Activated CD4-positive, alpha-beta T cell treated with anti-CD3 and anti-CD28 coated beads for 48 hours (primary cell): ENCODE measurements around the gene FAM184A.
A peak's percentile ranks its signal among the peaks of the same experiment; 100 is the strongest.

ENCODE experiments used
- DNase-seq: peaks from one replicate; pipeline ENCODE4 v3.0.0-alpha.2; 2020

The FAM184A gene

DNA sequence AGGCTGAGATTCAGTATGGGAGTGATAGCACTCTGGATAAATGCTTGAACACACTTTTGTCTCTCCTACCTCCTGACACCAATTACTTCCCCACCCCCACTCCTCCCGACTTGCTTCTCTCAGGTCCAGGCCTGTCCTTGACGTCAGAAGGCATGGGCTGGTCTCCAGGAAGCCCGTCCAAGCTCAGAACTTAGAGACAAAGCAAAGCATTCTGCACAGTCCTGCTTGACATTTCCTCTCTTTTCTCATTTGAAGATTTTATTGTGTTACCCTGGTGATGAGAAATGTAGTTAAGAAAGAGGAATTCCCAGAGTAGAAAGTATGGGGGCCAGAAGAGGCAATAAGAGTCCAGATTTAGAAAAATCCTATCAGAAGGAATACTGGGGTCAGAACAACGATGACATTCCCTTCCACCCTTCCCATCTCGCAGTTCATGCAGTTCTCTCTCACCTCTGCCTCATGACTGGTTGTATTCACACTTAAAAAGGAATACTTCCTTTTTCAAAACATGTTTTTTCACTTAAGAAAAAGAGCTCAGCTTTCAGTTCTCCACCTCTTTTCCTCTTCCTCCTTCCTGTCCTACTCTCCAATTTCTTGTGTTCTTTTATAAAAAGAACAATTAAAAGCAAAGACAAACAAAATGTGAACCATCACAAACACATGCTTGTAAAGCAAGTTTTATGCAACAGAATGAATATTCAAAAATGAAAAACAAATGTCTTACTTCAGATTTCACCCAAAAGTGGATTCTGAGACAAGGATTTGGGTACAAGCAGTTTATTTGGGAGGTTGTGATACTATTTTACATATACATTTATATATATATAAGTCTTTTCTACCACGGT, 18.5 kb upstream of the FAM184A start:
- DNase-seq = no peak

DNA sequence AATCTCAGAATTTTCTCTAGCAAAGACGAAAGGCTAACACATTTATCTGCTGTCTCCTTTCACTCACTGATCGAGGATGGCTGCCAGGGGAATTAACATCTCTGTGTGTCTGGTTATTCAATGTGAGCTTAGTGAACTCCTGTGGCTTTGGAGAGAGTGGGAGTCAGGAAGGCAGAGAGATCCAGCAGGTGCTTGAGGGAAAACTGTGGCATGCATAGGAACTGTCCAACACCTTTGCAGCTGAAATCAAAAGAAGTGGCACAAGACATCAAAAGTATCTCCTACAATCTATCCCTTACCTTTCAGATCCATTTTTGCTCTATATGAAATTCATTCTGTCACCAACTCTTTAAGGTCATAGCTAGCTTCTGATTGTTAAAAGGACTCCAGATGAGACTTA, 11.8 kb upstream of the FAM184A start:
- DNase-seq = no peak

DNA sequence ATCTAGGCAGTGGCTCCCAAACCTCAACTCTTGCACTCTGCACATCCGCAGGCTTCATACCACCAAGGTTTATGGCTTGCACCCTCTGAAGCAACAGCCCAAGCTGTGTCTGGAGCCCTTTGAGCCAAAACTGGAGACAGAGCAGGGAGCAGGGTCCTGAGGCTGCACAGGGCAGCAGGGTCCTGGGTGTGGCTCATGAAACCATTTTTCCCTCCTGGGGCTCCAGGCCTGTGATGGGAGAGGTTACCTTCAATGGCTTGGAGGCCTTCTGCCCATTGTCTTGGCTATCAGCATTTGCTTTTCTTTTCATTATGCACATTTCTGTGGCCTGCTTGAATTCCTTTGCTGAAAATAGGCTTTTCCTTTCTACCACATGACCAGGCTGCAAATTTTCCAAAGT, 6.3 kb upstream of the FAM184A start:
- DNase-seq = no peak

DNA sequence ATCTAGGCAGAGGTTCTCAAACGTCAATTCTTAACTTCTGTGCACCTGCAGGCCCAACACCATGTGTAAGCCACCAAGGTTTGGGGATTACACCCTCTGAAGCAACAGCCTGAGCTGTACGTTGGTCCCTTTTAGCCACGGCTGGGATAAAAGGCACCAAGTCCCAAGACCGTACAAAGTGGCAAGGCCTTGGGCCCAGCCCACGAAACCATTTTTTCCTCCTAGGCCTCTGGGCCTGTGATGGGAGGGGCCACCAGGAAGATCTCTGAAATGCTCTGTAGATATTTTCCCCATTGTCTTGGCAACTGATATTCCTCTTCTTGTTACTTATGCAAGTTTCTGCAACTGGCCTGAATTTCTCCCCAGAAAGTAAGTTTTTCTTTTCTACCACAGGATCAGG, 4.5 kb upstream of the FAM184A start:
- peak; percentile 25 for DNase-seq

DNA sequence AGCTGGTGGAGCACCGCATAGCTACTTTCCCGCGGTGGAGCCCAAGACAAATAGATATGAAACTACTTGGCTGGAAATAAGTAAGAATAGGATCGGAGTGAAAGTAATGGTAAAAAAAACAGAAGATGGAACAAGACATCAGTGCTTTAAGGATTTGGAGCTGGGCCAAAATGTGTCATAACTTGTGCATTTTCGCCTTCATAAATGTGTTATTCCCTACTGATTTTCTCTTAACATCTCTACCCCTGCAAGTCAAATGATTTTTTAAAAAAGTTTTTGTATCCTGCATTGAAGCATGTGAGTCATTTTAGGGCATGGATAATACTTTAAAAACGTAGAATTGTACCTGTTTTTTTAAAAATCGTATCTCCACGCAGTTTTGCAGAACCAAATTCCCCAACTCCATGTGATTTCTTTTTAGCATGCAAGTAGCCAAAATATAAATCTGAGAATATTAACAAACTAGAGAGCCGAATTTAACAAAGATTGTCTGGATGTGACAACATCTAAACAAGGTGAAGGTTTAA, 882 bp upstream of the FAM184A start:
- peak; percentile 51 for DNase-seq

DNA sequence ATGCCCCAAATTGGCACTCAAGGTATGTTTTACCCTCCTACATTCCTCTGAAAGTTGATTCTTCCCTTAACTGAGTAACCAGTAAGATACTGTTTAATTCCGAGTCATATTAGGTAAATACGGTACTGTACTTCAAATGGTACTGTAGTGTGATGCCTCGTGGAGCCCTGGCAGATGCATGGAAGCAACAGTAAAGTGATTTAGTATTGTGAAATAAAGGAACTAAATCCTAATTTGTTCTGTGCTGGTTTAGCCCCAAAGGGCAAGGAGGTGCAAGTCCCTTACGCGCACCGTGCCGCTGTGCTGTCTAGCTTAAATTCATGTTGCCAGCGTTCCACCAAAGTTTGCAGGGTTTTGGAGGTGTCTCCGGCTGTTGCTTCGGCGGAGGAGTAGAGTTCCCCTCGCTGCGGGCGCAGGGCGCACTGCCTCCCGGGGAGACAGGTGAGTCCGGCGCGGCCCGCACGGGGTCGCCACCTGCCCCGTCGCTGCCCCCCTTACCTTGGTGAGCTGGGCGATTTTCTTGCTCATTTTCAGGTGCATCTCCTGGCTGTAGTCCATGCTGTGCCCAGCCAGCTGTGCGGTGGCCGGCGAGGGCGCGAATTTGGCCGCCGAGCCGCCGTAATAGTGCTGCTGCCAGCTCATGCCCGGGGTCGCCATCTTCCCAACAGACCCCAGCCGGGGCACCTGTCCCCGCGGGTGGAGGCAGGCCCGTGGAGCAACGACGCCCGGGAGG, 655 bp downstream of the FAM184A start:
- DNase-seq = peak; percentile 73

DNA sequence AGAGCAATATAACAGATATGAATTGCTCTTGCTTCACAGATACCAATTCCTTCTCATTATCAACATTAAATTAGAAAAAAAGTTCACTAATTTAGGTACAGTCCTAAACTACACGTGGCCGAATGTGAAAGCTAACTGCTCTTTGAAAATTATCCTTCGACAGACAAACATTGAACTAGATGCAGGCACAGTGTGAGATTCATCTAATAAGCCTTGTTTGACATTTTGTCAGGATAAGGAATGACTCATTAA, 1.1 kb downstream of the FAM184A start:
- DNase-seq = no peak

DNA sequence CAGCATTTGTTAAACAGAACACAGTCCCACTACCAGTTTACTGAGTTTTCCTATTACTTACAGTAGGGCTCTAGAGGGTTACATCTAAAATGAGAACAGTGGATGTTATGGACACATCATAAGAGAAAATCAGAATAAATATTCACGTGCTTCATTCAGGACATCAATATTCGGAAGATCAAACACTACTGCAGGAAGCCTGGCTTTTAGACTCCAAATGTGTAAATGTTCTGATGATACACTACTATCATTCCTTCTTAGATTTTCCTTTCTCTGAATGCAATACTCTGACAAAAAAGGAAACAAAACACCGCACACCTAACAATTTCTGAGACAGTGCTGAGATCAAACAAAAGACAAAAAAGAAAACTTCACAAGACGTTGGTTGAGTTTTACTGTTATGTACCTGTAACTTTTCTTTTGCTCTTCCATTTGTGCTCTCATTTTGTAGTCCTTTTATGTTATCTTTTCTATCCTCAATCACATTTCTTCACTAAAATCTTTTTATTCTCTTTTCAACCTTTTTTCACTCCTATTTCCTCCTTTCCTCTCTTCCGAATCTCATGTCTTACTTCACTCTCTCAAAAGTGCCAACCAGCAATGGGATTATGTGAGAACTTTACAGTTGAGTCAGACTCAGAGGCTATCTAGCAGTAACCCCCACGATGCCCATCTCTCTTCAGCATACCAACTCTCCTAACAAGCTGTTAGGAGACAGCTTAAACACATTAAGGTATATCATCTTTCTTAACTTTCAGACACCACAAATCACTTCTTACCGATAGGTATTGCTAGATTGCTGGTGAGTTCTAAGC, 1.7 kb downstream of the FAM184A start:
- DNase-seq = no peak

DNA sequence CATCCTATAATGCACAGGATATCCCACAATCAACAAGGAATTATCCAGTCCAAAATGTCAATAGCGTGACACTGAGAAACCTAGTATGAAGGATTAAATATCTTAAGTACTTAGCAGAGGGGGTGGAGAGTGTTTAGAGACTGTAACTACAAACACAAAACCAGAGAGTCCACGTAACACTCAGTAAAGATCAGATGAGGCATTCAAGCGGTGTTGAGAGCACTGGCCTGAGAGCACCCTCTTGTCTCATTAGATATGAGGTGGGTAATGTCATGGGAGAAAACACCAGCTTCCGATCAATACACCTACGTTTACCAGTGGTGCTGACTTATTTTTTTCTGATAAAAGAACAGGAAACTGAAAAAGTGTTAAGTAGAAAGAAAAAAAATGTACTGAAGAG, 2.3 kb downstream of the FAM184A start:
- peak; percentile 45 for DNase-seq

DNA sequence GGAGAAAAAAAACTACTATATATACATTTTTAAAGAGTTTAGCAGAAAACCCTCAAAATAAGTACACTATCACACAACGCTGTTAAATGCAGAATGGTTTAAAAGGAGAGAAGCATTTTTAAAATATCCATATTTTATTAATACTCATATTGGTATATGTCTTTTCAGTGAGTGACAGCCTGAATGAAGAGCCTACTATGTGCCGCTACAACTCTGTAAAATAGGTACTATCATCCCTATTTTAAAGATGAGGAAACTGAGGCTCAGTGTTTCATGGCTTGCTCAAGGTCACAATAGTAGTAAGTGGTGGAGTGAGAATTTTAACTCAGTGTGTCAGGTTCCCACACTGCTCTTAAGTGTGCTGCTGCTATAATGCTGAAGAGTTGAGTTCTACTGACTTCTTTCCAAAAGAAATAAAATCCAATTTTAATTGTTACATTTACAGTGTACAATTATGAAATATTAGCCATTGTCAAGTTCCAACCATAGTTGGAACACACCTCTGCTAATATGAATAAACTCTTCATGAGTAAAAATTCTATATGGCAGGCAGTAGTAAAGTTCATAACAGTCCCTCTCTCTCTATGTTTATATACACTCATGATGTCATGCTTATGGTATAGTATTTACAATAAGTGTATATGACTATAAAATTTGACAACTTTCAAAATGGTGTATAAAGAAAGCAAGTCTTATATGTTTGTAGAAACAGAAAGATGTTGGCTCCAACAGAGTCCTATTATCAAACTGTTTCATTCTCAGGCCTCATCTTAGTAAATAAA, 3.1 kb downstream of the FAM184A start:
- no peak for DNase-seq

DNA sequence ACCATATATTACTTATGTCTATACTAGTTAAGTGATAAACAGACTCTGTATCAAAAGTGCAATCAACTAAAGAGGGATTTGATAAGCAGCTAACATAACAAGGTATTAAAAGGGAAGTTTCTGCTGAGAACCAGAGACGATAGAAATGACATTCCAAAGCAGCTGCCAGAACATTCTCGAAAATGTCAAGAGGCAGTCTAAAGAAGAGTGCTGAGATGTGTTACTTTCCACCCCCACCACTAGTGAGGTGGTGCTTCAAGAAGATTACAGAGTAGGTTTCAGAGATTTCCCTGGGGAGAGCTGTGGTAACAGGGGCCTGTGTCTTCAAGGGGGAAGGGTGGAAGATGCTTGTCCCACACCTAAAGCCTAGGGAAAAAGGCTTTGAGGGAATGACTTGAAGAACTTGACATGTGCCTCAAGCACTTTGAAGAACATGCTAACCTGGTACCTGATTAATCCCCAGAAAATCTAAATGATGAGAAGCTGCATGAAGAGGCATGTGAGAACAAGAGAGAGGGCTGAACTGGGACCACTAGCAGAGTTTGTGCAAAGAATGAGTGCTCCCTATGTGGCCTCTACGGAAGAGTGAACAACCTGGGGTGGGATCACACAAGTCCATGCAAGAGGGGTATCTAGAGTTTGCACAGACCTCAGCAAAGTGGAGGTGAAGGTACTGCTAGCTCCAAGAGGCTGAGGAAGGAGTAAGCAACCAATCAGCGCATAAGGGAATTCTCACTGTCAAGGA, 5.0 kb downstream of the FAM184A start:
- no peak for DNase-seq

DNA sequence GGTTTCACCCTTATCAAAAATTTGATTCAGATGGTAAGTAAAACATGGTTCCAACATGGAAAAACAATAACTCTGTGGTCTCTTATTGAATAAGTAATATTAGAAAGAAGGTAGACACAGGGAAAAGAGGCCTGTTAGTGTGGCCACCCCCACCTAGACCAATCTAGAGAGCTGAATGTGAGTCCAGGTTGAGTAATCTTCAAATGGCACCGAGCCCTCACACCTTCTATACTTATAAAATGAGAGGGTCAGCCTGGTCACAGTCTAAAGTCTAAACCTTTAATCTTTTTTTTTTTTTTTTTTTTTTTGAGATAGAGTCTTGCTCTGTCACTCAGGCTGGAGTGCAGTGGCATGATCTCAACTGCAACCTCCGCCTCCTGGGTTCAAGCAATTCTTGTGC, 6.9 kb downstream of the FAM184A start:
- no peak for DNase-seq

DNA sequence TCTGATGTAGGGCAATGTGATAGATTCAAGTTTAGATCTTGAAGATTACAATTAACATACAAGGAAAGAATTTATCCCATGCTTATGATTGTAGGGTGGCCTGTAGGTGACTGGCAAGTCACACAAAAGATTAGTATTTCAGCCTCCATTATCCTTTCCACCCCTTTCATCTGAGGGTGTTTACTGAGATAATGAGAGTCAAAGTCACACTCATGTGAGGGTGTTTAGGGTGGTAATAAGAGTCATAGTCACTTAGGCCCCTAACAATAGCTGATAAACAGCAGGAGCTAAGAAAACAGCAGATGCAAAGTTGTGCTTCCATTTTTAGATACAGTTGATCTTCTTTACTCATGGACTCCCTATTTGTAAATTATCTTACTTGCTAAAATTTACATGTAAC, 11.4 kb downstream of the FAM184A start:
- DNase-seq = no peak

DNA sequence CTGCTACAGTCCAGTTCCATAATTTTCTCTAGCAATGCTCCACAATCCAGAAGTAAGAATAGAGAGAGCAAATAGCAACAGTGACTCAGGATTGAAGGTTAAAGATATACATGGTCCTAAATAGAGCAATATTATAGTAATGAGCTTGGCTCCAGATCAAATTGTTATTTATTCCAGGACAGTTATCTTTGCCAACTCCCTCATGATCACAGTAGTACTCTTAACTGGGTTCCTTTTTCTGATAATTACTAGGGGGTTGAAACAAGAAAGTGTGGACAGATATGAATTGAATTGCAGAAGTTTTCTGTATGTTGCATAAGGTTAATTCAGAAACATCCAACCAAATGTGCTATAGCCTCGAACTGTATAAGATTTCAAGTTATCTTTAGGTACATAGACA, 11.9 kb downstream of the FAM184A start:
- DNase-seq = no peak

DNA sequence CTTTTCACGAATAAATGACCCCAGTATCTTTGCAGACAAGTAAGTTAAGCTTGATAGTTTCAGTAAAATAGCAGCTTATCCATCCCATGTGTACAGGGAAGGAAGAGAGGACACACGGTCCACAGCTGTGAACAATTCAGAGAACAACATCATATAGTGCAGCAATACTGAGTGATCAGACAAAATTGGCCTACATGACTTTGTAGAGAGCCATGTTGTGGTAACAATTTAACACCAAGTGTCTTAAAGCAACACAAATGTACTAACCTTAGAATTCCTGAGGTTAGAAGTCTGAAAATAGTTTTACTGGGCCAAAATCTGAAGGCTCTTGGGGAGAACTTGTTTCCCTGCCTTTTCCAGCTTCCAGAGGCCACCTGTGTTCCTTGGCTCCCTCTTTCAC, 12.5 kb downstream of the FAM184A start:
- DNase-seq = no peak

DNA sequence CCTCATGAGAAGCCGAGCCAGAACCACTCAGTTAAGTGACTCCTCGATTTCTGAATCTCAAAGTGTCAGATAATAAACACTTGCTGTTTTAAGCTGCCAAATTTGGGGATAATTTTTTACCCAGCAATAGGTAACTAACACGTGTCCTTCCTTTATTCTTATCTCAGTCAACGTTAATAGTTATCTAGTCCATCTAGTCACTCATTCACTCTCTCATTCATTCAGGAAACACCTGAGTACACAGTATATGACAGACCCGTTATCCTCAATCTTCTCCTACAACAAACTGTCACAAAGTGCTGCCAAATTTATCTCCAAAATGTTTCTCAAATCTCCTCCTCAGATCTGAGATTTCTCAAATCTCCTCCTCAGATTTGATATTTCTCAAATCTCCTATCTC, 13.1 kb downstream of the FAM184A start:
- no peak for DNase-seq

DNA sequence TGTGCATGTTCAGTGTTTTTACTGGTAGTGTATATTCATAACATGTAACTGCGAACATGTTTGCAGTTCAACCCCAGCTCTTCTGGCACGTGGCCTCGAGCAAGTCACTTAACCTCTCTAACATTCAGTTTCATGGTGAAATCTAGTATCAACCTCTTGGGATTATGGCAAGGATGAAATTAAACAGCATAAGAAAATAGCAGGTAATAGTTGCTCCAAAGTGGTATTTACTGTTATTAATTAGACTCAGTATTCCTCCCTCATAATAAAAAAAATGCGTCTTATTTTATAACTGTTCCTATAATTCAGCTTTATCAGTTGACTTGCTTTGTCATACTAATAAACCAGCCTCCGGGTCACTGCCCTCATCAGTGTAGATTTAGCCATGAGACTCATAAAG, 15.0 kb downstream of the FAM184A start:
- DNase-seq = no peak

DNA sequence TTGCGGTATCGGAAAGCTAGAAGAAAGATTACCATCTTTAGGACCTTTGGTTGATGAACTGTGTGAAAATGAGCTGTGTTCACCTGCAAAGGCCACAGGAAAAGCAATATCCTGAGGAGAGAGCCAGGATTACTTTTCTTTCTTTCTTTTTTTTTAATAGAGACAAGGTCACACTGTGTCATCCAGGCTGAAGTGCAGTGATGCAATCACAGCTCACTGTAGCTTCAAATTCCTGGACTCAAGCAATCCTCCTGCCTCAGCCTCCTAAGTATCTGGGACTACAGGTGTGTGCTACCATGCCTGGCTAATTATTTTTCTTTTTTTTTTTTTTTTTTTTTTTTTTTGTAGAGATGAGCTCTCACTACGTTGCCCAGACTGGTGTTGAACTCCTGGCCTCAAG, 17.2 kb downstream of the FAM184A start:
- no peak for DNase-seq

DNA sequence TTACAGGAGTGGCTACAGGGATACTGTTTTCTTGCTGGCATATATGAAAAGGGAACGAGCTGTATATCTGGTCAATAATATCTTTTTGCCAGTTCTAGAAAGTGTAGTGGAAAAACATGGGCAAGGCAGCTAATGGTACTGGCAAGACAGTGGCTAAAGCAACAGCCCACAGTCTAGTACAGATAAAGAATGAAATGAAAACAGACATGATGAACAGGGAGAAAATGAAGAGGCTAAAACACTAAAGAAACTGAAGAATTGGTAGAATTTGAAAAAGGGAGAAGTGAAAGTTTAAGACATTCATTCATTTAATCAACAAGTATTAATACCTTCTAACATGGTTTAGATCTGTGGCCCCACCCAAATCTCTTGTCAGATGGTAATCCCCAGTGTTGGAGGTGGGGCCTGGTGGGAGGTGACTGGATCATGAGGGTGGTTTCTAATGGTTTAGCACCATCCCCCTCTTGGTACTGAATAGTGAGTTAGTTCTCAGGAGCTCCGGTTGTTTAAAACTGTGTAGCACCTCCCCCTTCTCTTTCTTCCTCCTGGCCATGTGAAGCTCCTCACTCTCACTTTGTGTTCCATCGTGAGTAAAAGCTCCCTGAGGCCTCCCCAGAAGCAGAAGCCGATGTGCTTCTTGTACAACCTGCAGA, 18.1 kb downstream of the FAM184A start:
- DNase-seq = no peak

DNA sequence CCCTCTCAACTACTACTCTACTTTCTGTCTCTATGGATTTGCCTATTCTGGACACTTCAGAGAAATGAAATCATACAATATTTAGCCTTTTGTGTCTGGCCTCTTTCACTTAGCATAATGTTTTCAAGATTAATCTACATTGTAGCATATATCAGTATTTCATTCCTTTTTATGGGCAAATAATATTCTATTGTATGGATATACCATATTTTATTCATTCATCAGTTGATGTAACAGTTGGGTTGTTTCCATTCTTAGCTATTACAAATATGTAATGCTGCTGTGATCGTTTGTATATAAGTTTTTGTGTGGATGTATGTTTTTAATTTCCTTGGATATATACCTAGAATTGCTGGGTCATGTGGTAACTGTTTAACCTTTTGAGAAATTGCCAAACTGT, 23.4 kb downstream of the FAM184A start:
- DNase-seq = no peak

DNA sequence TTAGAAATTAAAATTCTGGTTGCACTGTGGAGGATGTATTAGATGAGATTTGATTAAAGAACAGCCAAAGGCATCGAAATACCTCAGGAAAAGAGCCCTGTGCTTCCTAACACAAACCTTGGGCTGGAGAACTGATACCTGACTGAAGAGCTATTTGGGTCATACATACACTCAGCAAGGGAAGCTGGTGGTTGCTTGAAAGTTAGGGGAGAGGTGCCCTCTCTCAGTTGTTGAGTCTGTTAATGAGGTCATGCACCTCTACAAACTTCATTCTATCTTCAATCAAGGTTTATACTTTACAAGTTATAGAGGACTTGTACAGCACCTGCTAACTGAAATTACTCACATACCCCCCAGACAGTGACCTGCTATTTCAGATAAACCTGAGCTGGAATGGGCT, 25.5 kb downstream of the FAM184A start:
- DNase-seq = no peak
